Ishikawa (cell line): Measurements from ENCODE around the gene UBE2H.

Experiments
- CEBPB ChIP-seq: IDR thresholded peaks from 2 replicates; pipeline ENCODE4 v1.6.1; 2012
- EGR1 ChIP-seq: IDR thresholded peaks from 2 replicates; pipeline ENCODE4 v1.6.1; 2012
- EP300 ChIP-seq: IDR thresholded peaks from 2 replicates; pipeline ENCODE4 v1.6.1; 2012; ENCODE audit warnings: borderline replicate concordance
- FOXM1 ChIP-seq: IDR thresholded peaks from 2 replicates; pipeline ENCODE4 v1.6.1; 2012; ENCODE audit warnings: low read depth, borderline replicate concordance
- MAX ChIP-seq: IDR thresholded peaks from 2 replicates; pipeline ENCODE4 v1.6.1; 2012
- NFIC ChIP-seq: IDR thresholded peaks from 2 replicates; pipeline ENCODE4 v1.6.1; 2012
- RAD21 ChIP-seq: IDR thresholded peaks from 2 replicates; pipeline ENCODE4 v1.6.1; 2012; ENCODE audit warnings: low read depth
- TAF1 ChIP-seq: IDR thresholded peaks from 2 replicates; pipeline ENCODE4 v1.6.1; 2012; ENCODE audit warnings: low read depth, mild to moderate bottlenecking
- TCF12 ChIP-seq: IDR thresholded peaks from 2 replicates; pipeline ENCODE4 v1.6.1; 2012; ENCODE audit warnings: low read depth
- TEAD4 ChIP-seq: IDR thresholded peaks from 2 replicates; pipeline ENCODE4 v1.6.1; 2012
- YY1 ChIP-seq: IDR thresholded peaks from 2 replicates; pipeline ENCODE4 v1.6.1; 2012; ENCODE audit warnings: low read depth

GRCh38 chr7:129797214-129797789 lies 155.5 kb downstream of the UBE2H start:
- no peak for TF ChIP-seq YY1
- TF ChIP-seq TEAD4, result no peak
- TF ChIP-seq CEBPB, result no peak
- TF ChIP-seq MAX, result no peak
- no peak for TF ChIP-seq EP300
- TF ChIP-seq EGR1, result no peak
- TF ChIP-seq TAF1, result no peak
- TF ChIP-seq RAD21, result no peak
- no peak for TF ChIP-seq TCF12
- 0 out of 2 replicates have a peak, but pooled peaks have one; percentile 32 for TF ChIP-seq NFIC
- no peak for TF ChIP-seq FOXM1
